HS-27A (cell line): ENCODE measurements around the gene TXNDC11.

Experiments
- DNase-seq: peaks from one replicate; pipeline ENCODE4 v3.0.0-alpha.2; 2012; ENCODE audit warnings: low read depth, missing footprints

TXNDC11 gene

GRCh38 chr16:11660565-11660964, 82.1 kb downstream of the TXNDC11 start:
- DNase-seq = no peak

GRCh38 chr16:11658896-11659708, 83.6 kb downstream of the TXNDC11 start:
- DNase-seq = no peak

- no peak for DNase-seq
These were observed 85.1 kb downstream of the TXNDC11 start for GRCh38 chr16:11657556-11657955.

GRCh38 chr16:11655655-11656054, 87.0 kb downstream of the TXNDC11 start:
- no peak for DNase-seq

GRCh38 chr16:11651796-11652195, 90.9 kb downstream of the TXNDC11 start:
- DNase-seq = no peak

GRCh38 chr16:11650641-11651591, 91.7 kb downstream of the TXNDC11 start:
- DNase-seq = no peak

- no peak for DNase-seq
These were observed 93.4 kb downstream of the TXNDC11 start for GRCh38 chr16:11649276-11649675.

- no peak for DNase-seq
These were observed 99.9 kb downstream of the TXNDC11 start for GRCh38 chr16:11642765-11643116.

GRCh38 chr16:11640987-11641817, 101.5 kb downstream of the TXNDC11 start:
- peak; percentile 31 for DNase-seq

GRCh38 chr16:11639925-11640899, 102.4 kb downstream of the TXNDC11 start:
- peak; percentile 82 for DNase-seq

GRCh38 chr16:11639008-11639562, 103.6 kb downstream of the TXNDC11 start:
- DNase-seq = no peak

- DNase-seq = no peak
These were observed 104.5 kb downstream of the TXNDC11 start for GRCh38 chr16:11638140-11638539.

- DNase-seq = no peak
These were observed 105.3 kb downstream of the TXNDC11 start for GRCh38 chr16:11637320-11637719.

GRCh38 chr16:11636172-11636721, 106.4 kb downstream of the TXNDC11 start:
- no peak for DNase-seq

- DNase-seq = no peak
These were observed 106.9 kb downstream of the TXNDC11 start for GRCh38 chr16:11635679-11636171.

GRCh38 chr16:11635113-11635652, 107.5 kb downstream of the TXNDC11 start:
- DNase-seq = no peak

GRCh38 chr16:11634312-11634711, 108.3 kb downstream of the TXNDC11 start:
- DNase-seq = no peak

GRCh38 chr16:11633113-11633512, 109.5 kb downstream of the TXNDC11 start:
- DNase-seq = no peak

GRCh38 chr16:11632455-11632939, 110.2 kb downstream of the TXNDC11 start:
- DNase-seq = peak; percentile 22

GRCh38 chr16:11631214-11631613, 111.4 kb downstream of the TXNDC11 start:
- no peak for DNase-seq
